HG02610 (cell line): ENCODE results near the gene HAUS7.
"Not testable (repeated sequence)": the region's sequence is repeated elsewhere in the genome, so short reads cannot be mapped to it uniquely, and the experiment has no call there.

Experiments
- ATAC-seq: cut with Tn5 transposase; IDR thresholded peaks from one replicate; pipeline ENCODE4 v1.9.1; 2021; ENCODE audit warnings: mild to moderate bottlenecking, moderate library complexity; ENCODE audit not compliant: unreplicated experiment

Gene HAUS7

DNA sequence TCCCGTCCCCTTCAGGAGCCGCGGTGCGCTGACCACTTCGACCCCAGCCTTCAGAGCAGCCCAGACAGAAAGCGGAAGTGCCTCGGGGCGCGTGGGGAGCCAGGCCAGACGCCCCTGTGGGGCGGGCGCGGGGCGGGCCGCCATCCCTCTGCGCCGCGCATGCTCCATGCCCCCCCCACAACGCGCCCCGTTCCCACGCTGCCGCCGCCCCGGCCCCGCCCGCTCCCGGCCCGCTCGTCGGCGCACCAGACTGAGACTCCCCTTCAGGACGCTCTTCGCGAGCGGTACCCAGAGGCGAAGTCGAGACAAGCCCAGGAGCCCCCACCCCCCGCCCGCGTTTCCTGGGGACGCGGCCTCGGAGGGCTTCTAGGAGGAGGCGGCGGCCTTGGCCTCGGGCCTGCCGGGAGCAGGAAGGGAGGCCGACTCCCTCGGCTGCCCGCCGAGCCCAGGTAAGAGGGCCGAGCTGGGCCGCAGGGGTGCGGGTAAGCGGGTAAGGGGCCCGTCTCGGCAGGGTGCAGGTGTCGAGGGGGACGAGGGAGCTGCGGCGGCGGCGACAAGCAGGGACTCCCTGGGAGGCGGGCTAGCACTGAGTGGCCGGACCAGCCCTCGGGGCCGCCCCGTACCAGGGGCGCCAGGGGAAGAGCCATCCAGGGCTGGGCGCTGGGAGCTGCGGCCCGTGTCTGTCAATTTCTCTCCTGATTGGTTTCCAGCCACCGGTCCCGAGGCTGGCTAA is 59.0 kb downstream of the HAUS7 start, which contains the start of gene ZFP92:
Gene ZFP92, plus strand, starts transcription at position 218 of the 733 bp plus-strand sequence. CDS start 6,851 bp downstream, outside the sequence.
- ATAC-seq, result peak; percentile 72

DNA sequence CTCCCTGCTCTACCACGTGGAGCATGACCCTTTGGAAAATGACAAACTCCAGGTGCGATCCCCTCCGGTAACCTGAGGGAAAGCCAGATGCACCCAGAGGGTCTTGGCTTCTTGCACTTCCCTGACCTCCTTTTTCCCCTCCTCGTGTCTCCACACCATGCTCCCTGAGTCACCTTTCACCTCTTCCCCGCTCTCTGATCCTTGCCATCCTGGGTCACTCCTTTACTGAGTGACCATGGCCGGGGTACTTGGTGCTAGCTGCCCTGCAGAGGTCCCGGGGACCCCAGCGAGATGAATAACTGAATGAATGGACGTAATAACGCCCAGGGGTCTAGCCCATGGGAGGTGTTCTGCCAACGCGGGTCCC is 59.5 kb downstream of the HAUS7 start:
- no peak for ATAC-seq

DNA sequence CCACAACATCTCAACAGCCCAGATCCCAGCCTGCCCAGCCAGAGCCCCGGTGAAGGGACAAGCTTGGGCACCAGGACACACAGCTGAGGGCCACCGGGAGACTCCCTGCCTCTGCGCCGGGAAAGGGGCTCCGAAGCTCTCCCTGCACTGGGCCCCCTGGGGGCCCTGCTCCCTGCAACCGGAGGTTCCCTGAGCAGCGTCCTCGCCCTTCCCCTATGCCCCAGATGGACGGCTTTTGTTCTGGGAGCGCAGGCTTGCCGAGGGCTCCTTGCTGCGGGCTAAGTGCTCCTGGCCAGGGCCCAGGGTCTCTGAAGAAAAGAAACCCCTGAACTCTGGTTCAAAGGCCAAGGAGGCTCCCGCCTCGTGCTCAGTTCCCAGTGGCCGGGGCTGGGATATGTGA is 60.0 kb downstream of the HAUS7 start:
- no peak for ATAC-seq

DNA sequence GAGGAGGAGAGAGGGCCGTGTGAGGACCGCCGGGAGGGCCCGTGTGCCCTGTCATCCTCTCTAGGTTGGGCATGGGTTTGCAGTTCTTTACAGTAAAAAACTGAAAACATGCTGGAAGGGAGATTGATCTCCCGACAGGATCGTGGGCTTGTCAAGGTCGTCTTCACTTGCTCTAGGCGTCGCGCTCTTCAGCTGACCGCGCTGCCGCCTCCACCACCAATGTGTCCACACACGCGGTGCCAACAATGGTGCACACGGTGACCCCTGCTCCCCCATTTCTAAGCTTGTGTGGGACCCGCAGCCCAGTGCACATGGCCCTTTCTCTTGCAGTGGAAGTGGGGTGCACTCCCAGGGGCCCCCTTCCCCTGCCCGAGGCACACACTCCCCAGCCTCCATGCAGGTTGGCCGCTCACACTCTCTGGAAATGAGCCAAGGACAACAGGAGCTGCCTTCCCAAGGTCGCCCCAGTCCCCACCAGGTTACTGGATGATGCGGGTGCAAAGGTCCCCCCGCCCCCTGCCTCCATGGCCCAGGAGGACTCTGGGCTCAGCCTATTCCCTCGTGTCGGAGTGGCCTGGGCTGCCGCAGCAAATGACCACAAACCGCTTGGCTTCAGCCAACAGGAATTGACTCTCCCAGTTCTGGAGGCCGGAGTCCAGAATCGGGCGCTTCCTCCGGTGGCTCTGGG is 60.8 kb downstream of the HAUS7 start:
- no peak for ATAC-seq

DNA sequence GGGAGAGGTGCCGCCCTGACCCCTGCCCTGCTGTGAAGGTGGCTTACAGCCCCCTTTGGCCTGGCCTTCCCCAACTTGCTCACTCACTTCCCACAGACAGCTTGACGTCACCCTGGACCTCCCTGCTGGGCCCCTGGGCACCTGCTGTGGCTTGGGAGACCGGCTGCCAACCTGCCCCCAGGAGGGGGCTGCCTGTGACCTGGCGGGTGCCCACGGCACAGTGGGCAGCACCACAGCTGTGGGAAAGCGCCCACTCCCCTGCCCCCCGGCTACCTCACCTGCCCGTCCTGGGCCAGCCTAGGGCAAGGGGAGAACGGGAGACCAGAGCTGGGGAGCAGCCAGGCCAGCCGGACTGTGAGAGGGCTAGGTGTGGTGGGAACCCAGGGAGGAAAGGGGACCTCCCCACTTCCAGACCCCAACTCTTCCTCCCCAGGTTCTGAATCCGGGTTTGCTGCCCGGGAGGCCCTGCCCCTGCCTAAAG is 61.5 kb downstream of the HAUS7 start:
- no peak for ATAC-seq

DNA sequence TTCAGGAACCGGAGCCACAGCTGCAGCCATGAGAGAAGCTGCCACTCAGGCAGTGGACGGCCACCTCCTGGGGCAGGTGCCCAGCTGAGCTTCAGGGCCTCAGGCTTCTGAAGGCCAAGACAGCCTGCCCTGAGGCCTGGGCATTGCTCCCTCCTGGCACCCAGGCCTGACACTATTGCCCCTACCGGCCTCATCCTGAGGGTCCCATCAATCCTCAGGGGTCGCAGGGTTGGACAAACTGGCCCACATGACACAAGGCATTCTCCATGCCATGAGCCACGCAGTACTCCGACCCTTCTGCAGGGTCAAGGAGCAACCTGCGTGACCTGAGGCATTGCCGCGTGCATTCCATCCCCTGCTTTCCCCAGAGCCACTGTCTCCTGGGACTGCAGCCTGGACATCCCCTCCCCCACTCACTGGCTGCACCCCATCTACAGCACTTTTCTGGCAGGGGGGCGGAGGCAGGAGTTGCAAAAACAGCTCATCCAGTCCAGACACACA is 62.1 kb downstream of the HAUS7 start:
- ATAC-seq, result no peak

DNA sequence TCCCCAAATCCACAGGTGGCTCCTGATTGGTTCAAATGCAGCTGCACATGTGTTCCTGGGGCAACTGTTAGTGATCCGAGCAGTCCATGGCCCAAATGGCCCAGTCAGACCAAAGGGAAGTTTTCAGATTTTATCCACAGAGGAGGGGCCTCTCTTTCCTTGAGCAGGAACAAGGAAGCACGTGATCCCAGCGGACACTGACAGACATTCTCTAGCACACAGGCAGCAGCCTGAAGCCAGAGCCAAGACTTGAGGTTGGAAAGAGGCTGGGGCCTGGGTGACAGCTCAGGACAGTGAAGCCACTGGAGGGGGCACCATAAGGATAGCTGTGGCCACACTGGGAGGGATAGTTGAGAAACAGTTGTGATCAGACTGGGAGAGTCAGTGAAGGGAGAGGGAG is 62.6 kb downstream of the HAUS7 start:
- ATAC-seq, result no peak

DNA sequence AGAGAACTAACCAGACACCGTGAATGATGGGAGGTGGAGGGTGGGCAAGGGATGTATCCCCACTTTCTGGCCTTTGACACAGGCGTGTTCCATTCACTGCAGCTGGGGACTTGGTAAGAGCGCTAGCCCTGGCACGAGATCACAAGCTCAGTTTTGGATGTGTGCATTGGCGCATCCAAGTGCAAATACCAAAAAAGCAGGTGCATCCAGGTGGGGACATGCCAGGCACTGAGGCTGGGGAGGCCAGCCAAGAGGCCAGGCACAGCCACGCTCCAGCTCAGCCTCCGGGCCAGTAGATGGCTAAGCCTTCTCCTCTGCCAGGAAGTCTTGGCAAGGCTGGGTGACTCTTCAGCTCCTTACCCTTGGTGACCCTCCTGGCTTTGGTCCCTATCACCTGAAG is 63.5 kb downstream of the HAUS7 start:
- no peak for ATAC-seq

DNA sequence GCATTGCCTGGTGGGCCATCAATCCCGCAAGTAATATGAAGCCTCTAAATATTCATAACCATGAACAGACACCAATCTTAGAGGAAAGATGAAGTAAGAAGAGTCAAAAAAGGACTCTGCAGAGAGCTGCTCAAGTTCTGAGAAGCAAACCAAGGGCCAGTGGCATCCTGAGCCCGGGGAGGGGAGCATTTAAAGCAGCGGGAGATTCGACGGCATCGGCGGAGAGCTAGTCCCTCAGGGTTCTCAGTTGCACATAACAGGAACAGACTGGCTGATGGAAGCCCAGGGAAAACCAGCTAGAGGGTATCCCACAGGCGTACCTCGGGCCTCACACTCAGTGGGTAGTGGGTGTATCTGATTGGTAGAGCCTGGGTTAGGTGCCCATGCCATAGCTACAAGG is 64.4 kb downstream of the HAUS7 start:
- no peak for ATAC-seq

DNA sequence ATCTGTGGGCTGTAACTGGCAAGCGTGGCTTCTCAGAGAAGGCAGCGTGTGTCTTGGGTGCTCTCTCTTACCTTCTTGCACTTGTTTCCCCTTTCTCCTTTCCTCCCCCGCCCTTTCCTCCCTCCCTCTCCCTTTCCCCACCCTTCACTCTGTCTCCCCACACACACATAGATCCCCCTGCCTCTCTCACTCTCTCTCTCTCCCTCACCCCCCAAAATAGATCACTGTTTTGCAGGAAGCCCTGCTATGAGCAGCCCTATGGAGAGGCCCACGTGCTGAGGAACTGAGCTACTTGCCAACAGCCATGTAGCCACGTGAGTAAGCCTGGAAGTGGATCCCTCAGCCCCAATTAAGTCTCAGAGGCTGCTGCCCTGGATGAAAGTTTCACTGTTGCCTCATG is 65.0 kb downstream of the HAUS7 start:
- ATAC-seq, result no peak

DNA sequence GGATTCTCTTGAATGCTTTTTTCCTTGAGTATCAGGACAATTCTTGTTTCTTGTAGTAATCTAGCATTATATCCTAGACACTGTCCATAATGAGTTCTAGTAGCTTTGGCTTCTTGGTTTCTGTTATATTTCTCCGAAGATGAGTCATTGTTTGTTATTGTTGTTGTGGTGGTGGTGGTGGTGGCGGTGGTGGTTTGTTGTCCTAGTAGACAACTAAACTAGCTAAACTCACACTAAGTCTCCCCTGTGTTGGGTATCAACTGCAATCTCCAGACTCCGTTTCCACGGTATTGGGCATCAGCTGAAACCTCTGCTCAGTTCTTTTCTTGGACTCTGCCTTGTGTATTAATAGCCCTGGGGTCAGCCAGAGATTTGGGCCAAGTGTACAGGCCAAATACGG is 66.0 kb downstream of the HAUS7 start:
- not testable (repeated sequence) for ATAC-seq

DNA sequence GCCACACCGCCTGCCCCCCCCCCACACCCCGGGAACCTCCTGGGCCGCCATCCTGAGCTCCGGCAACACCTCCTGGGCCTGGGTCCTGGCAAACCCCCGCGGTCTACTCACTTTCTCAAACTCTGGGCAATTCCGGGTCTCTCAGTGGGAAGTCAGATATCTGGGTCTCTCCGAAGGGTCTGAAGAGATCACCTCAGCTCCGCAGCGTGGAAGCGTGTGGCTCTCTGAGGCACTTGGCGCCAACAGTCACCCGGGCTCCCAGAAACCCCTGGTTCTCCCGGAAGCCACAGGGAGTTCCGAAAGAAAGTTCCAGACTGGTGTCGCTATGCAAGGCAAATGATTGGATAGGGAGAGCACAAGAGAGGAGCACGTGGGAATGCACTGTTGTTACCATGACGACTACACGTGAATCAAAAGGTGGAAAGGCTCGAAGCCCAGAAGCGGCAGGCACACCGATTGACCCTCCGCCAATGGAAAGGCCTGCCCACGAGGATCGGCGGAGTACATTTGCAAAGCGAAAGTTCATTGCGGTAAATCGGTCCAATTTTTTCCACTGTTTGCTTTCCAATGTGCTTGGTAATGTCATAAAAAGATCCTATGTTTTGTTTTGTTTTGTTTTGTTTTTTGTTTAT is 69.1 kb downstream of the HAUS7 start, which contains the start of gene PNMA6E:
Gene PNMA6E, minus strand, starts transcription at position 218 of the 632 bp plus-strand sequence. CDS start 2,501 bp downstream, outside the sequence.
- no peak for ATAC-seq

DNA sequence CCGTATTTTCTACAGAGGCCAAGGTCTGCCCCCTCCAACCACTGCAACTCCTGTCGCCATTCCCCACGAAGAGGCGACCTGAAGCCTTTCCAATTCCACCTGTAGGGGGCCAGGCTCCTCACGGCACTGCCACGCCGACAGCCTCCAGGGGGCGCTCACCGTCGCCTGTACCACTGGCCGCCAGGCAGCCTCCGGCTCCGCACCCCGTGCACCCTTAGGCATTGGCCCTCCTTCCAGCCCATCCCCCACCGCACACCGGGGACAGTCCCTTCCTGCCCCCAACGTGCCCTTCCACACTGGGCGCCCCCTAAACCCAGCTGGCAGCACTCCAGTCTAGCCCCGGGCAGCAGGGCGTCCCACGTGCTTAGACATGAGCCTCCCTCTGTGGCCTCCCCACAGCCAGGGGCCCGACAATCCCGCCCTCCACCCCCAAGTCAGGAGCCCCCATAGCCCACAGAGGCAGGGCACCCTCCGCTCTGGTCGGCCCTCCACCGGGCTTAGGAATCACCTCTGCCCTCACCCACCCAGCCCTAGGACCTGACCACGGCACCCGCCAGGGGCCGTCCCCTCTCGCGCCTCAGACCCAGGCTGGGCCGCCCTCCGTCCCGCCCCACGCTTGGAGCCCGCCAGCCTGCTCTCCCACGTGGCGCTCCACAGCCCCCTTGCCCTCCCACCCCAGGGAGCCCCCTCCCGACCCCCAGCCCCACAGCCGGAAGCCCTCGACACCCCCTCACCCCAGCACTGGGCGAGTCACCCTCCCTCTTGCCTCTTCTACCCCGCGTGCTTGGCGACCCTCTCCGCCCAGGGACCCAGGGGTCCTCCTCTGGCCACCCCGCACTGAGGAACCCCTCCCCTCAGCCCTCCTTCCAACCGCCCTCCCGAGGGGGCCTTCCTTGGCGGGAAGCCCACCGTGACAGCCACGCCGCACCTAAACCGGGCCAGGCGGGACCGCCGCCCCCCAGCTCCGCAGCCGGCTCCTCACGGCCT is 69.9 kb downstream of the HAUS7 start:
- no peak for ATAC-seq

DNA sequence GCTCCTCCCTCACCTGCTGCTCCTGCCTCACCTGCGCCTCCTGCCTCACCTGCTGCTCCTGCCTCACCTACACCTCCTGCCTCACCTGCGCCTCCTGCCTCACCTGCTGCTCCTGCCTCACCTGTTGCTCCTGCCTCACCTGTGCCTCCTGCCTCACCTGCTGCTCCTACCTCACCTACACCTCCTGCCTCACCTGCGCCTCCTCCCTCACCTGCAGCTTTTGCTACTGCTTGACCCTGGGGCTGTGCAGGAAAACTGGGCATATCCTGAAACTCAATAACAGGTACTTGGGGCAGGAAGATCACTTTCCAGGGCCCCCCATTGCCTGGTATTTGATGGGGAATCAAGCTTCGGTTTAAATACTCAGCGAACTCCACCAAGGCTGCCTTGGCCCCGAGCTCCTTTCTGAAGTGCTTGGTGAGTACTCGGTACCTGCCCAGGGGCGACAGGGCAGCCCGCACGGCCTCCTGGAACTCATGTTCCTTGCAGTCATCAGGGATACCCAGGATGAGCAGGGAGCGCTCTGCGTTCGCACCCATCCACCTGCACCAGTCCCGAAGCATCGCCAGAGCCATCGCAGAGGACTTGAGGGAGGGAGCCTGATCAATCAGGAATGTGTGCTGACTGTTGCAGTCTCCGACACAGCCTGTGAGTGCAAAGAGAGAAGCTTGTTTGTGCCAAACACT is 72.0 kb downstream of the HAUS7 start:
- ATAC-seq, result no peak
